Endothelial cell of umbilical vein (primary cell): Measurements from ENCODE around the gene CEP104. TPM values are rescaled to one million over a fixed set of nuclear protein-coding genes. Genes with fewer than 3 reads are reported as not detected.

ENCODE experiments used
- BruUV-seq: library from RNA; stranded (reverse); fragments of 400-500 nt; replicated peaks from 2 replicates; lab custom pipeline; 2021; lab: Mats Ljungman, UMichigan
- CTCF ChIA-PET: fragments of 300-600, 350-600 bp; sonication (Branson Sonifier 250); formaldehyde crosslinking; loops from one replicate; lab custom pipeline; 2021; ENCODE audit warnings: antibody characterized with exemption, inconsistent platforms; lab: Charles Lee
- POLR2A ChIA-PET: fragments of 300-600, 350-600 bp; sonication (Branson Sonifier 250); formaldehyde crosslinking; loops from one replicate; lab custom pipeline; 2021; ENCODE audit warnings: antibody characterized with exemption, inconsistent platforms; lab: Charles Lee
- DNase-seq: peaks from one replicate; pipeline ENCODE4 v3.0.0-alpha.2; 2011; ENCODE audit warnings: low read depth, low spot score
- FAIRE-seq: peaks from 2 replicates; lab custom pipeline; 2011; peaks lifted over from hg19 to GRCh38; lab: Jason Lieb, UNC
- H2AFZ ChIP-seq: 2 replicates; pipeline ENCODE4 v1.6.0; 2012; ENCODE audit warnings: low read depth, low read length, control low read depth, inconsistent platforms
- H3K27ac ChIP-seq: 2 replicates; pipeline ENCODE4 v1.5.1; 2011; ENCODE audit warnings: low read depth, mild to moderate bottlenecking, control low read depth, low read length, moderate library complexity; ENCODE audit not compliant: insufficient read depth
- H3K27me3 ChIP-seq, 2 experiments: 2 replicates each; pipeline versions ENCODE4 v1.6.0 to v1.6.1; 2011; ENCODE audit warnings: low read length in 2 of 2, mixed read lengths in 1 of 2; ENCODE audit not compliant: control insufficient read depth in 2 of 2, insufficient read depth in 2 of 2
- H3K36me3 ChIP-seq, 2 experiments: 2 replicates in 1 of 2; 3 replicates in 1 of 2; pipeline ENCODE4 v1.5.1; 2011; ENCODE audit warnings: low read length in 2 of 2, mild to moderate bottlenecking in 1 of 2, moderate library complexity in 1 of 2; ENCODE audit not compliant: control insufficient read depth in 2 of 2, insufficient read depth in 2 of 2; ENCODE audit errors: extremely low read depth in 1 of 2
- H3K4me1 ChIP-seq: 3 replicates; pipeline ENCODE4 v1.5.1; 2011; ENCODE audit warnings: mild to moderate bottlenecking, low read length; ENCODE audit not compliant: control insufficient read depth, insufficient read depth; ENCODE audit errors: extremely low read depth
- H3K4me2 ChIP-seq: 2 replicates; pipeline ENCODE4 v1.6.1; 2011; ENCODE audit warnings: low read length, control low read depth, mixed read lengths; ENCODE audit not compliant: insufficient read depth
- H3K4me3 ChIP-seq, 3 experiments: fragments of 200-600 bp in 1 of 3; sonication (generic), shearing (Covaris generic) in 1 of 3; replicated peaks in 1 of 3; 2 replicates each; pipeline ENCODE4 v1.5.1; 2011 to 2016; ENCODE audit warnings: control low read depth in 3 of 3, low read length in 3 of 3, mild to moderate bottlenecking in 2 of 3, inconsistent platforms in 1 of 3, low read depth in 1 of 3, moderate library complexity in 1 of 3; ENCODE audit not compliant: insufficient read depth in 1 of 3
- H3K79me2 ChIP-seq: 2 replicates; pipeline ENCODE4 v1.6.0; 2012; ENCODE audit warnings: low read length, inconsistent platforms; ENCODE audit not compliant: control insufficient read depth, insufficient read depth
- H3K9ac ChIP-seq: replicated peaks from 2 replicates; pipeline ENCODE3; 2011; ENCODE audit warnings: low read length, control low read depth; ENCODE audit not compliant: insufficient read depth; ENCODE audit errors: extremely low read depth
- H3K9me1 ChIP-seq: replicated peaks from 3 replicates; pipeline ENCODE4 v1.6.0; 2011; ENCODE audit warnings: mild to moderate bottlenecking, low read length; ENCODE audit not compliant: control insufficient read depth, insufficient read depth; ENCODE audit errors: extremely low read depth
- H3K9me3 ChIP-seq: replicated peaks from 2 replicates; pipeline ENCODE4 v1.5.1; 2012; ENCODE audit warnings: low read length, inconsistent platforms; ENCODE audit not compliant: control insufficient read depth, insufficient read depth
- H4K20me1 ChIP-seq: replicated peaks from 2 replicates; pipeline ENCODE3; 2011; ENCODE audit warnings: mild to moderate bottlenecking, low read length; ENCODE audit not compliant: control insufficient read depth, insufficient read depth; ENCODE audit errors: extremely low read depth
- CTCF ChIP-seq, 2 donors: IDR thresholded peaks; 1 replicate in 1 of 2; 2 replicates in 1 of 2; pipeline ENCODE4 v1.5.1; 2011; ENCODE audit warnings: low read length in 2 of 2, mild to moderate bottlenecking in 2 of 2, moderate library complexity in 2 of 2, control low read depth in 1 of 2, inconsistent platforms in 1 of 2, low read depth in 1 of 2; ENCODE audit not compliant: insufficient read depth in 1 of 2; ENCODE audit errors: extremely low read depth in 1 of 2
- EZH2 ChIP-seq: IDR thresholded peaks from 2 replicates; pipeline ENCODE4 v1.6.1; 2012; ENCODE audit warnings: borderline replicate concordance, low read depth, mild to moderate bottlenecking, moderate library complexity, low read length, inconsistent platforms; ENCODE audit not compliant: severe bottlenecking
- FOS ChIP-seq: IDR thresholded peaks from 2 replicates; pipeline ENCODE4 v1.6.1; 2011; ENCODE audit warnings: mild to moderate bottlenecking, low read length, moderate library complexity, borderline replicate concordance; ENCODE audit not compliant: insufficient read depth
- GATA2 ChIP-seq: IDR thresholded peaks from 2 replicates; pipeline ENCODE4 v1.7.0; 2011; ENCODE audit warnings: low read depth, mild to moderate bottlenecking, moderate library complexity, mixed read lengths, low read length; ENCODE audit not compliant: insufficient read length, insufficient read depth
- JUN ChIP-seq: IDR thresholded peaks from 2 replicates; pipeline ENCODE4 v1.6.1; 2011; ENCODE audit warnings: borderline replicate concordance, low read depth; ENCODE audit not compliant: insufficient read length, insufficient read depth
- MAX ChIP-seq: IDR thresholded peaks from 2 replicates; pipeline ENCODE4 v1.6.1; 2011; ENCODE audit not compliant: insufficient read depth, insufficient read length
- MYC ChIP-seq: IDR thresholded peaks from one replicate; pipeline ENCODE4 v1.6.1; 2011; ENCODE audit warnings: mild to moderate bottlenecking, low read depth, low read length
- POLR2A ChIP-seq: IDR thresholded peaks from 2 replicates; pipeline ENCODE4 v1.6.1; 2012; ENCODE audit warnings: low read depth, mild to moderate bottlenecking, control low read depth, low read length
- POLR2AphosphoS5 ChIP-seq: IDR thresholded peaks from 2 replicates; pipeline ENCODE4 v1.6.1; 2012; ENCODE audit warnings: low read depth, mild to moderate bottlenecking, control low read depth, low read length, moderate library complexity; ENCODE audit not compliant: insufficient read depth
- dilution Hi-C: fragments of 300-500 bp; cut with MboI; formaldehyde crosslinking; loops from one replicate; pipeline ENCODE4 v1.15.0; 2019; ENCODE audit warnings: low sequenced_read_pairs; ENCODE audit not compliant: extremely low pct_ligation_motif_present
- intact Hi-C: fragments of 100-400 bp; cut with micrococcal nuclease; formaldehyde crosslinking; loops from one replicate; pipeline ENCODE4 v1.10.0; 2022
- polyA plus RNA-seq, 4 experiments: library from polyadenylated mRNA; depleted of rRNA in 3 of 4; stranded (reverse) in 3 of 4; unstranded in 1 of 4; fragments of >200 nt; gene quantifications; 2 replicates each; pipeline versions ENCODE4 v1.2.1 to v1.2.3, GENCODE V29; 2011 to 2012; ENCODE audit warnings: missing spikeins in 1 of 4
- total RNA-seq: library from RNA; stranded (reverse); gene quantifications from 2 replicates; pipeline ENCODE4 v1.2.3, GENCODE V29; 2021

Gene CEP104
- total and polyA plus RNA-seq, 2 donors (not counting 3 experiments of a cell fraction or from before 2014, with no cell fraction given): 12.4 to 43.0 TPM

DNA sequence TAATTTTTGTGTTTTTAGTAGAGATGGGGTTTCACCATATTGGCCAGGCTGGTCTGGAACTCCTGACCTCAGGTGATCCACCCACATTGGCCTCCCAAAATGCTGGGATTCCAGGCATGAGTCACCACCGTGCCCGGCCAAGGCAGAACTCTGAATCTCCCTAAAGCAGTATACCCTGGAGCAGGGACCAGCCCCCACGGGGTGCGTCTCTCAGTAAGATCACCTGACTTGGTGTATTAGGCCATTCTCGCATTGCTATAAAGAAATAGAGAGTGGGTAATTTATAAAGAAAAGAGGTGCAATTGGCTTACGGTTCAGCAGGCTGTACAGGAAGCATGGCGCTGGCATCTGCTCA, 14.4 kb upstream of the CEP104 start:
- Histone ChIP-seq H3K27ac (no peak overlapping the region), H3K4me1 (no peaks in the 10 kb centered on the region), H3K9me1 (no peaks in the 10 kb centered on the region), H3K9ac (no peak overlapping the region), H2AFZ (no peak overlapping the region), H3K4me2 (no peak overlapping the region), H3K36me3 (peaks cover 0 to 14% of the 10 kb centered on the region in 2 experiments), H3K9me3 (no peaks in the 10 kb centered on the region), H3K27me3 (no peaks in the 10 kb centered on the region), H3K79me2 (no peaks in the 10 kb centered on the region), H4K20me1 (no peaks in the 10 kb centered on the region), H3K4me3 (no peak overlapping the region)
- ChIA-PET CTCF (no interaction called here), POLR2A (no interaction called here)
- TF ChIP-seq FOS: no peak
- TF ChIP-seq MAX: no peak
- DNase-seq (no peak), FAIRE-seq (no peak)
- intact Hi-C loops (no loop called here), dilution Hi-C loops (no loop called here)
- BruUV-seq: no TSS peak

DNA sequence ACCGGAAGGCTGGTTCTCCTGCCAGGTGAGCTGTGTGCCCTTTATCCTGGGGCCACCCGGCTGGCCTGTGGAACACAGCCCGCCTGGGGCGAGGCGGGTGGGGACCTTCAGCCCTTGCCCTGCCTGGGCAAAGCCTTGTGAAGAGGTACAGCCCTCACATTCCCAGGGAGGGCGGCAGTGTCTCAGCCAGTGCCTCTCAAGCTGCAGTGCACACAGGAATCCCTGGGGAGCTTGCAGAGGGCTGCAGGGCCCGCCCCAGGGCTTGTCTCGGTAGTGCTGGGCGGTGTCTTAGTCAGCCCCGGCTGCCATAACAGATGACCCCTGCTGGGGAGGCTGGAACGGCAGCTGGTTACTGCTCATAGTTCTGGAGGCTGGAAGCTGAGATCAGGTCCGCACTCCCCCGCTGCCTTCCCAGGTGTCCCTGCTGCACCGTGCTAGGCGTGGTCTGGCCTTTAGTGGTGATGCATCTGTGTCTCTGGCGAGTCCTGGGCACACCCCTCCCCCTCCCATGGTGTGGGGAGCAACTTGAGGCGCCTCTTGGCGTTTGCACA, 12.8 kb upstream of the CEP104 start:
- H3K4me1 ChIP-seq: no peaks in the 10 kb centered on the region
- no peak overlapping the region for H3K27ac ChIP-seq
- ChIA-PET CTCF (no interaction called here), POLR2A (no interaction called here)
- H3K36me3 ChIP-seq: peaks cover 0 to 10% of the 10 kb centered on the region in 2 experiments
- H3K4me3 ChIP-seq: no peak overlapping the region
- no peaks in the 10 kb centered on the region for H3K27me3 ChIP-seq
- no peak overlapping the region for H3K4me2 ChIP-seq
- DNase-seq (no peak), FAIRE-seq (no peak)
- H3K9me3 ChIP-seq: no peaks in the 10 kb centered on the region
- intact Hi-C loops: no loop called here
- no peaks in the 10 kb centered on the region for H3K9me1 ChIP-seq
- no peak overlapping the region for H3K9ac ChIP-seq
- dilution Hi-C loops: no loop called here
- no peak for TF ChIP-seq POLR2AphosphoS5
- no peak for TF ChIP-seq GATA2
- no peak for TF ChIP-seq MYC
- TF ChIP-seq EZH2: no peak
- no peak for TF ChIP-seq CTCF (IDR thresholded peaks at IDR 0.05; ENCODE audit: extremely low read depth in 1 of 2, insufficient read depth in 1 of 2, low read depth in 1 of 2, low read length in 2 of 2)
- no peak for TF ChIP-seq POLR2A
- no peak for TF ChIP-seq JUN
- no peak for TF ChIP-seq MAX
- no peak for TF ChIP-seq FOS
- H2AFZ ChIP-seq: no peak overlapping the region
- no peaks in the 10 kb centered on the region for H4K20me1 ChIP-seq
- H3K79me2 ChIP-seq: no peaks in the 10 kb centered on the region
- BruUV-seq: no TSS peak
